HG03469 (cell line): ENCODE measurements around the gene CDH23.

ENCODE experiments used
- ATAC-seq: cut with Tn5 transposase; IDR thresholded peaks from one replicate; pipeline ENCODE4 v1.9.1; 2021; ENCODE audit warnings: mild to moderate bottlenecking, moderate library complexity, moderate number of reproducible peaks; ENCODE audit not compliant: unreplicated experiment

Gene CDH23

DNA sequence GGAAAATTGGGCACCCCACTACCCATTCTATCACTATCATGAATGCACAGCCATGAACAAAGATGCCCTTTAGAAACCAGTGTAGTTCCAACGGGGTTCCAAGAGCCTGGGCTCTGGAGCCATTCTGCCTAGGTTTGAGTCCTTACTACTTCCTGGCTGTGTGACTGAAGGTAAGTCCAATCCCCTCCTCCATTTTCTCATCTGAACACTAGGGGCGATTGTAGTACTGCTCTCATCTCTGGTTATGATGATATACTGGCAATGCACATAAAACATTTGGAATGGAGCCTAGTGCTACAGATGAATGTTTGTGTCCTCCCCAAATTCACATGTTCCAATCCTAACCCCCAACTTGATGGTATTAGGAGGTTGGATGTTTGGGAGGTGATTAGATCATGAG, 28.1 kb upstream of the CDH23 start:
- no peak for ATAC-seq

DNA sequence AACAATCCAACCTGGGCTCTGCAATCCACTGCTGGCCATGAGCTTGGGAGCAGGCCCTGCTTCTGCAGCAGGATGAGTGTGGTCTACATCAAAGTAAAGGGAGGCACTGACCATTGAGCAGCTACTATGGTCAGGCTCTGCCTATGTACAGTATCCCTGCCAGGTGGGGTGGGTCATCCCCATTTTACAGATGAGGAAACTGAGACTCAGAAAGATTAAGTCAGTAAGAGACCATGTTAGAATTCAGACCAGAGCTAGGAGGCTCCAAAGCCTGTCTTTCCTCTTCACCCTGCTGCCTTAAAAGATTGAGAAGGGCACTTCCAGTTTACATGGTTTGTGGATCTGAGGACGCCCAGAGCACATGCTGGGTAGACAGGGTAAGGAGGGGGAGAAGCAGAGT, 27.1 kb upstream of the CDH23 start:
- no peak for ATAC-seq

- ATAC-seq = no peak
These were observed 26.7 kb upstream of the CDH23 start for GRCh38 chr10:71370031-71370430.

GRCh38 chr10:71371750-71372166, 25.0 kb upstream of the CDH23 start:
- ATAC-seq = peak; percentile 48

DNA sequence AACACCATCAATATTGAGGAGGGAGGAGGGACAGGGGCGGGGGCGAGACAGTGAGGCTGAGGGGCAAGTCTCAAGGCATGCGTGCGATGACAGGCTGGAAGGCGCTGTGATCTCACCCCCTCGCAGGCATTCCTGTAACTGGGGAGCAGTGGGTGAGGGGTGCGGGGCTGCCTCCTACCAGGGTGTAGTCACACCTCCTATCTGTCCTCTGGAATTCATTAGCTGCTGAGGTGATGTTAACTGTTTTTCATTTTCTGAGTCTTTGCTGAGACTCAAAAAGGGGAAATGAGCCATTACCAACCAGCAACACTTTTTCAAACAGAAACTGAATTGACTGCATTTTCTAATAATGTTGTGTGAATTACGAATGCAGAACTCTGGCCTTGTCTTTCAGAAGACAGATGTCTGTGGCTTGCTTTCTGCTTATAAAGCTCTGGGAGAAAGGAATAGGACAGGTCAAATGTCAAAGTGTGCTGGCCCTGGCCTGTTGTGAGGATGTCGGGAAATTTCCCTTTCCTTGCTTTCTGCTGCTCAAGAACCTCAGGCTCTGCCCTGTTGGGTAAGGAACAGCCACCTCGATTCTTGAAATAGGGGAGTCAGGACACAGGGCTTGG, 23.7 kb upstream of the CDH23 start:
- no peak for ATAC-seq

DNA sequence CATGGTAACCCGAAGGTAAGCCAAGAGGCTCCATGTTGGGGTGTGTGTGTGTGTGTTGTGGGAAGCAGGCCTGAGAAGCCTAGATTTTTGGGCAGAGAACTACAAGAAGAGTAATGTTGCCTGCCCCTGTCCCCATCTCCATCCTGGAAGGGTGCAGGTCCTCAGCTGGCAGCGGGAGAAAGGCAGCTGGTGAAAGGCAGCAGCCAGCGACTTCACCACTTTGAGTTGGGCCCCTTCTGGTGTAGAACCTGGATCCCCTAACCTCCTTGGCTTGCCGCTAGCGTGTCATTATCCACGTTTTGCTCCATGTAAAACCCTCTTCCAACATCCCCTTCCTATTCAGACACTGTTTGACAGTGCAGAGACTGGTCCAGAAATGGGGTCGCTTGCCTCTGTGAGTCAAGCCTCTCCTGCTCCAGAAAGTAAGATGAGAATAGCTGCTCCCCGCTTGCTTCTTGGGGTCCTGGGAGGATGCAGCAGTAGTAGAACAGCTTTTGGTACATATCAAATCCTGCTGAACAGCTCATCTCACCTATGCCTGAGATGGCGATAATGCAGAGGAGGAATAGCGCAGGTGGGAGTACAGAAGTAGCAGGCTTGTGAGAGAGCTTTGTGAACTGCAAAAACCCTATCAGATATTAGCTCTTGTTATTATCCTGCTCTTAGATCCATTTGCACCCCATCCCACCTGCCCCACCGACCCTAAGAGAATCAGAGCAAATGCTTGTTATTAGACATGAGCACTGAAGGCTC, 22.1 kb upstream of the CDH23 start:
- no peak for ATAC-seq

DNA sequence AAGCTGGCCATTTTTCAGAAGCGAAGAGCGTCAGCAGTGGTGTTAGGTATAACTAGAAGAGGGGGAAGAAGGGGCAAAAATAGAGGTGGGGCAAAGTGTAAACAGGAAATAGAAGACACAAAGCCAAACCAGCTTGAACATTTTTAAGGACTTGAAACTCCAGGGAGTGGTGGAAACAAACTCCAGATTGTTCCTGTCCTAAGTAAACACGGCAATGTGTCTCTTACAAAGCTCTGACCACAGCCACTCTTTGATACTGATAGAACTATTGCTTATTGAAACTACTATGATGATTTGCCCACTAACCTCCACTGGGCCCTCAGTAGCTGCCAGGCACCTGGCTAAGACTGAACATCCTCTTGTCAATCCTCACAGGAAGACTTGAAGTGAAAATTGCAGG, 20.8 kb upstream of the CDH23 start:
- no peak for ATAC-seq

GRCh38 chr10:71378336-71379117, 18.2 kb upstream of the CDH23 start:
- no peak for ATAC-seq

DNA sequence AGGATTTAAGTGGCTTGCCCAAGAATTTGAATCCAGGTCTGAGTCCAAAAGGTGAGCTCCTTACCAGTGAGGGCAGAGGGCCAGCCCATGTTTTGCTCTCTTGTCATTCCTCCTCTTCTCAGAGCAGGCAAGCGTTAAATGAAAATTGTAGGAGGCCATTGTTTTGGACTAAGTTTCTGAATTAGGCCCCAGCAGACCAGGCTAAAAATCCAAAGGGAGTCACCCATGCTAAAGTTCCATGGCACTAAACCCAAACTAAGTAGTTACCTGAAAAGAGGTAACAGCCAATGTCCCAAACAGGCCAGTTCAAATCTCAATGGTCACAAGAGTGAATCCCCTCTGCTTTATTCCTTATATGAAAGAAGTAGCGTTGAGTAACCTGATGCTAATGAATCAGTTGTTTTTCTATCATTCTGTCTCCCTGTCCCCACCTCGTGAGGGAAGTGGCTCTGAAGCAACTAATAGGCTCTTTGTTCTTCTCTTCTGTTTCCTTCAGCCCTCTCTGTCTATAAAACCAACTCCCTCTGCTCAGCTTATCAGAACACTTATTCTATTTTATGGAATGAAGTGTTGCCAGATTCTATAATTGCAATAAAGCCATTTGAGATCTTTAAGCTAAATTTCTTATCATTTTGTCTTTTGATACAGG, 17.5 kb upstream of the CDH23 start:
- ATAC-seq = no peak

DNA sequence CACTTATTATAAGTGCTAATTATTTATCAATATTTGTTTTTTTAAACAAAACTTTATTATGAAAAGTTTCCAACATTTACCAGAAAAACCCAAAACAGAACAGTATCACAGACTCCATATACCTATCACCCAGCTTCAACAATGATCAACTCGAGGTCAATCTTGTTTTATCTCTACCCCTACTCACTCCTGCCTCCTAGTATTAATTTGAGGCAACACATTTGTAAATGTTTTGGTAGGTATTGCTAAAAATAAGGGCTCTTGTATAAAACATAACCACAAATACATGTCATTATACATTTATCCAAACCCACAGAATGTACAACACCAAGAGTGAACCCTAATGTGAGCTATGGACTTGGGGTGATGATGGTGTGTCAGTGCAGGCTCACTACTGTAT, 15.9 kb upstream of the CDH23 start:
- no peak for ATAC-seq

DNA sequence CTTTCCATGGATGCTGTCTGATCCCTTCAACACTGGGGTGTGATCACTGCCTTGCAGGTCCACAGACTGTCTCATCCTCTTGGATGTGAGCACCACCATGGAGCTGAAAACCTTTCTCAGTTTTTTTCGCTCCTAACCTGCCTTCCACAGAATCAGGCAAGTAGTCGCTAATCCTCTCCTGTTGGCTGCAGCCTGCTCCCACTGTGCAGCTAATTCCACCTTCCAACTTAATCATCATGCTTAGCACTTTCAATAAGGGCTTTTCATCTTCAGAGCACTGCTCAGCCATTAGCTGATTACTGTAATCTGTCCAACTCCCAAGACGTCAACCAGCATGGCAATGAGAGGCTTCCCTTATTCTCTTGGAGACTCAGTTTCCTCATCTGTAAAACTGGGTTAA, 15.1 kb upstream of the CDH23 start:
- no peak for ATAC-seq

- no peak for ATAC-seq
These were observed 14.7 kb upstream of the CDH23 start for GRCh38 chr10:71382028-71382427.

- ATAC-seq = no peak
These were observed 14.0 kb upstream of the CDH23 start for GRCh38 chr10:71382757-71383156.

- no peak for ATAC-seq
These were observed 12.6 kb upstream of the CDH23 start for GRCh38 chr10:71383972-71384687.

DNA sequence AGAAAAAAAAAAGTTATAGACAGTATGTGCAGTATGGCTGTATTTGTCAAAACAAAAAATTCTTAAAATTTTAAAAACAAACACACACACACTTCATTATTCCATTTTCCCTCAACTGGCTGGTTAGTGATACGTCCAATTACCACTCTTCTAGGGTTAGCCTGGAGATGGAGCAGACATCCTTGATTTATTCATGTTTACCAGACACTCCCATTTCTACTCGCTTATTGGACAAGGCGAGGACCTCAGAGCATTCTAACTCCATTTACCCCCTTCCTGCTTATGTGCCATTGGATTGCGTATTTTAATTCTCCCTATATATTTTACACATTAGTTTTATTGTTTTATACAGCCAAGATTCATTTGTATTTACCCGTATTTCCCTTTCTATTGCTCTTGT, 8.5 kb upstream of the CDH23 start:
- no peak for ATAC-seq

GRCh38 chr10:71388583-71389310, 8.0 kb upstream of the CDH23 start:
- no peak for ATAC-seq

DNA sequence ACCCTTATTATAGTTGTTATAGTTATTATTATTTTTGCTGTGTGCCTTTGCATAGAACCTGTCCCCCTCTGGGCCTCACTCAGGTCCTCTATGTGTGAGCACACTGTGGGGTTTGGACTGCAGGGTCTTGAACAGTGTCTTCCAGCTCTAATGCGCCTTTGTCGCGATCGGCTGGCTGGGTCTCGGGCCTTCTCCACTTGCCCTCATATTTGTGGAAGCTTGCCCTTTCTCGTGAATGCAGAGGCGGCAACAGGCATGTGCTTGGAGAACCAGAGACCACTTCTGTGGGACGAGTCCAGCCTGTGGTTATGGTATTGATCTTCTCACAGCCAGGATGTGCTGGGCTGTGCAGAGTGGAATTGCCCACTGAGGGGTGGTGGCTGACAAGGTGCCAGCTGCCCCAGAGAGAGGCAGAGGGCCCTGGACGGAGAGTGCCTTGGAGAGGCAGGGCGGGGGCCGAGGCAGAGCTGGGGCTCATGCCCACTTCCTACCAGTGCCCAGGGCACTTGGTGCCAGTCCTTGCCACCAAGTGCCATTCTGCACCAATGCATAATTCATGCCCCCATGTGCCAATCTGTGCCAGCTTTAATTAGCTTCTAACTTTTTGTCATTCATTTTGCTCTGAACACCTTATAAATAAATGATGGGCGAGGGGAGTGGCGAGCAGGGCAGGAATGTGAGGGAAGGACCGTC, 6.8 kb upstream of the CDH23 start:
- no peak for ATAC-seq

DNA sequence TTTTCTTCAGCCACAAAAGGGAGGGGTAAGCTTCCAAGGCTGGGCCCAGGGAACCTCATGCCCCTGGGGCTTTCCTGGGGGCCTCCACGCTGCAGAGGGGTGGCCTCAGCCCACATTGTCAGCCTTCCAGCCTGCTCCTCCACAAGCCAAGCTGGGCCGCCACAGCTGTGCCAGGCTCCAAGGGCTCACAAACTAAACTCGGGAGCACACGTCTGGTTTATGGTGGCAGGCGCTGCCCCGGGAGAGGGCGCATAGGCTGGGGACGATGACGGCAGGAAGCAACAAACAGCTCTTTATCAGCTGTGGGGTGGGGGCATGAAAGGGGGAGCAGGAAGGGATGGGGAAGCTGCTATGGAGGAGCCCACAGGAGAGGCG, 6.3 kb upstream of the CDH23 start:
- ATAC-seq = no peak

- ATAC-seq = no peak
These were observed 5.6 kb upstream of the CDH23 start for GRCh38 chr10:71390921-71391690.
